Measurements from ENCODE around the gene HLA-DMB. TPM values are rescaled to one million over a fixed set of nuclear protein-coding genes. Genes with fewer than 3 reads are reported as not detected.

The HLA-DMB gene
- total RNA-seq, 1 donor from 2014 or later: 10.3 TPM

- no peak for DNase-seq (ENCODE audit: extremely low spot score in 2 of 2)
- no peaks in the 10 kb centered on the region for H3K9me3 ChIP-seq
These were observed 8.3 kb upstream of the HLA-DMB start for GRCh38 chr6:32949113-32949512.

DNA sequence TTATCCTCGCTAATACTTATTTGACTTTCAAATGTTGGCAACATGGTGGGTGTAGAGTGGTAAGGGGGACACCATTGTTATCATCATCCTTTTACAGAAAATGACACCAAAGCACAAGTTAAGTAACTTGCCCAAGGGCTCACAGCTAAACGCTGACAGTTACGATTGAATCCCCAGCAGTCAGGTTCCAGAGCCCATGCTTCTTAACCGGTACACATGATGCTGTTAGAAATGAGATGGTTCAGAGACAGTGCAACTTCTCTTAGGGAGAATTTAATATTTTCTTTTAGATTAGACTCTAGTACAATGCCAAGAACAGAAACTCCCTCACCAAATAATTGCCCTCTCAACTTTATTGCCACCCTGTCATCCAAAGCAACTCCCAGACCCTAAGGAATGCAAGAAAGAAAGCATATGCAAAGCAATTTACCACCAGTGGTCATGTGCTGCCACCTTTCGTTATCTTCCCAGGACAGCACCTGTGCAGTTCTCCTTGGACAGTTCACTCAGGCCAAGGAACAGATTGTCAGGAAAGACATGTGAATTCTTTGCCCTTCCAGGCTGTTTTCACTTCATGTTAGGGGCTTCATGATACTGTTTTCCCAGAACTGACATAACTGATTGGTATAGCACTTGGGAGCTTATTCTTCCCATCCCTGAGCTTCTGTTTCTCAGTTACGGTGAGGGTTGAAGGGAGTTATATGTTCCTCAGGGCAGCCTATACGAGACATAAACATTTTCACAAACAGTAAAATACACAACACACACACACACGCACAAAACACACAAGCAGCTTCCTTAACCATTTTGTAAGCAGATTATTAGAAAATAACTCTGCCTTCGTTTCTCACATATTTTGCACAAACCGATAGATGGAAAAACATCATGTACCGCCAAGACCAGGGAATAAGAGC, 7.0 kb upstream of the HLA-DMB start:
- Histone ChIP-seq H3K9me3 (no peaks in the 10 kb centered on the region), H3K36me3 (no peaks in the 10 kb centered on the region), H3K27ac (no peak overlapping the region), H3K27me3 (no peaks in the 10 kb centered on the region), H3K4me1 (no peaks in the 10 kb centered on the region), H3K4me3 (no peak overlapping the region)
- no peak for TF ChIP-seq POLR2A (IDR thresholded peaks at IDR 0.05)
- TF ChIP-seq POLR2AphosphoS5 (IDR thresholded peaks at IDR 0.05; ENCODE audit: insufficient read depth in 1 of 2, low read depth in 1 of 2): no peak
- no peak for TF ChIP-seq CTCF (IDR thresholded peaks at IDR 0.05)
- DNase-seq (ENCODE audit: extremely low spot score in 2 of 2): no peak
- intact Hi-C loops (cut with DNase I): no loop called here

More at GRCh38 chr6:32949113-32949512, 8.3 kb upstream of the HLA-DMB start:
- Histone ChIP-seq H3K36me3 (no peaks in the 10 kb centered on the region), H3K27me3 (no peaks in the 10 kb centered on the region), H3K27ac (no peak overlapping the region), H3K4me3 (no peak overlapping the region), H3K4me1 (no peaks in the 10 kb centered on the region)
- intact Hi-C loops (cut with DNase I): no loop called here
- TF ChIP-seq CTCF (IDR thresholded peaks at IDR 0.05): no peak
- TF ChIP-seq POLR2A (IDR thresholded peaks at IDR 0.05): no peak
- no peak for TF ChIP-seq POLR2AphosphoS5 (IDR thresholded peaks at IDR 0.05; ENCODE audit: insufficient read depth in 1 of 2, low read depth in 1 of 2)

DNA sequence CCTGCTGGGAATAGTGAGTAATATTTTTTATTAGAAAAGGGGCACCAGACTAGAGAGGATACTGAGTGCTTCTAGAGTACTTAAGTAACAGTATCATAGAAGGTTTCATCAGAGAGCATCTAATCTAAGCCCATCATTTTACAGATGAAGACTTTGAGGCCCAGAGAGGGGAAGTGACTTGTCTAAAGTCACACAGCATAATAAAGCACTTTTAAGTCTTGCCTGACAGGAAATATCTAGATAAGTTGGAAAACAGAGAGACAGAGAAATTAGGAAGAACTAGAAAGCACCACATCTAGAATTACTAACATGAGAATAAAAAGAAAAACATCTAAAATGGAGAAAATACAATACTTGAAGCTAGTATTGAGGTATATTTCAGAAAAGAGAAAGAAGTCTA, 6.1 kb upstream of the HLA-DMB start:
- DNase-seq (ENCODE audit: extremely low spot score in 2 of 2): no peak
- Histone ChIP-seq H3K4me1 (no peaks in the 10 kb centered on the region), H3K27ac (no peak overlapping the region), H3K27me3 (no peaks in the 10 kb centered on the region), H3K9me3 (no peaks in the 10 kb centered on the region), H3K36me3 (no peaks in the 10 kb centered on the region), H3K4me3 (no peak overlapping the region)
- TF ChIP-seq POLR2AphosphoS5 (IDR thresholded peaks at IDR 0.05; ENCODE audit: insufficient read depth in 1 of 2, low read depth in 1 of 2) (no peak), CTCF (IDR thresholded peaks at IDR 0.05) (no peak), POLR2A (IDR thresholded peaks at IDR 0.05) (no peak)
- intact Hi-C loops (cut with DNase I): no loop called here

DNA sequence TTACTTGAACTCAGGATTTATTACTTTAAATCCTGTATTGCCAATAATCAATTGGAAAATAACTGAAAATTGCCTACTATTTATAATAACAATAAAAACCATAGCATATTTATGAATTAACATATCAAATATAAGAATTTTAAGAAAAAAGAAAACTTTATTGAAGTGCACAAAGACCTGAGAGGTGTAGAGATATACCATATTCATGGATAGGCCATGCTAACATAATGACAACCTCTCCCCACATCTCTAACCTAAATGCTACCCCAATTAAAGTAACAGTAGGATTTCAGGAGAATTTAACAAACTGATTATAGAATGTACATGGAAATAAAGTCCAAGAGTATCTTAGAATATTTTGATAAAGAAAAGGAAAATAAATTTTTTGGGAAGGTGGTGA, 5.1 kb upstream of the HLA-DMB start:
- TF ChIP-seq POLR2AphosphoS5 (IDR thresholded peaks at IDR 0.05; ENCODE audit: insufficient read depth in 1 of 2, low read depth in 1 of 2): no peak
- TF ChIP-seq POLR2A (IDR thresholded peaks at IDR 0.05): no peak
- TF ChIP-seq CTCF (IDR thresholded peaks at IDR 0.05): no peak
- Histone ChIP-seq H3K9me3 (no peaks in the 10 kb centered on the region), H3K27me3 (no peaks in the 10 kb centered on the region), H3K4me1 (no peaks in the 10 kb centered on the region), H3K36me3 (no peaks in the 10 kb centered on the region), H3K27ac (no peak overlapping the region), H3K4me3 (no peak overlapping the region)
- intact Hi-C loops (cut with DNase I): no loop called here
- no peak for DNase-seq (ENCODE audit: extremely low spot score in 2 of 2)

GRCh38 chr6:32945108-32945760, 4.4 kb upstream of the HLA-DMB start:
- intact Hi-C loops (cut with DNase I): no loop called here
- DNase-seq (ENCODE audit: extremely low spot score in 2 of 2): no peak
- no peak overlapping the region for H3K27ac ChIP-seq
- no peak for TF ChIP-seq CTCF (IDR thresholded peaks at IDR 0.05)
- TF ChIP-seq POLR2A (IDR thresholded peaks at IDR 0.05): no peak
- no peak for TF ChIP-seq POLR2AphosphoS5 (IDR thresholded peaks at IDR 0.05; ENCODE audit: insufficient read depth in 1 of 2, low read depth in 1 of 2)
- no peaks in the 10 kb centered on the region for H3K9me3 ChIP-seq
- no peaks in the 10 kb centered on the region for H3K36me3 ChIP-seq
- H3K4me1 ChIP-seq: no peaks in the 10 kb centered on the region
- H3K4me3 ChIP-seq: no peak overlapping the region
- no peaks in the 10 kb centered on the region for H3K27me3 ChIP-seq
